Stomach (tissue), 9 donors: ENCODE data around the gene VWA8. TPM values are rescaled to one million over a fixed set of nuclear protein-coding genes. Genes with fewer than 3 reads are reported as not detected.
"Not testable (repeated sequence)": the region's sequence is repeated elsewhere in the genome, so short reads cannot be mapped to it uniquely, and the experiment has no call there.

Experiments
- DNase-seq, 2 donors: peaks; one replicate each; pipeline versions ENCODE4 v3.0.0 to v3.0.0-alpha.2; 2013 to 2019
- H3K27ac ChIP-seq, 5 donors: fragments of 200-600 bp in 4 of 5; sonication (generic) in 4 of 5; one replicate each; pipeline ENCODE4 v1.5.1; 2013 to 2019; ENCODE audit warnings: mild to moderate bottlenecking in 1 of 5, moderate library complexity in 1 of 5
- H3K27me3 ChIP-seq, 3 donors: fragments of 200-600 bp; sonication (generic); one replicate each; pipeline ENCODE4 v1.5.1; 2017 to 2019; ENCODE audit warnings: mixed run types in 1 of 3
- H3K36me3 ChIP-seq, 4 donors: fragments of 200-600 bp; sonication (generic); 1 replicate in 3 of 4; 2 replicates in 1 of 4; pipeline ENCODE4 v1.5.1; 2016 to 2019
- H3K4me1 ChIP-seq, 4 donors: fragments of 200-600 bp; sonication (generic); one replicate each; pipeline ENCODE4 v1.5.1; 2016 to 2019
- H3K4me3 ChIP-seq, 4 donors: fragments of 200-600 bp; sonication (generic) in 3 of 4; one replicate each; pipeline ENCODE4 v1.5.1; 2016 to 2019; ENCODE audit warnings: mild to moderate bottlenecking in 1 of 4
- H3K9me3 ChIP-seq, 4 donors: fragments of 200-600 bp; sonication (generic); one replicate each; pipeline ENCODE4 v1.5.1; 2016 to 2019
- CTCF ChIP-seq, 7 experiments: fragments of 450-650 bp in 4 of 7; fragments of 200-600 bp in 3 of 7; sonication (generic) in 3 of 7; IDR thresholded peaks; one replicate each; pipeline ENCODE4 v1.5.1; 2016 to 2019; ENCODE audit warnings: antibody characterized with exemption in 7 of 7, control low read depth in 2 of 7, mild to moderate bottlenecking in 1 of 7
- EP300 ChIP-seq: sonication (generic); formaldehyde crosslinking; IDR thresholded peaks from one replicate; pipeline ENCODE4 v1.6.1; 2017; ENCODE audit warnings: antibody characterized with exemption
- POLR2A ChIP-seq, 4 donors: fragments of 450-650 bp; IDR thresholded peaks; one replicate each; pipeline ENCODE4 v1.6.1; 2016; ENCODE audit warnings: antibody characterized with exemption in 4 of 4, control low read depth in 2 of 4, mild to moderate bottlenecking in 1 of 4, moderate library complexity in 1 of 4
- POLR2AphosphoS5 ChIP-seq, 3 donors: sonication (generic); formaldehyde crosslinking; IDR thresholded peaks; one replicate each; pipeline ENCODE4 v1.6.1; 2016; ENCODE audit warnings: antibody characterized with exemption in 3 of 3
- WGBS, 5 donors: extraction: QIAGEN DNeasy Blood & Tissue Kit in 3 of 5; methylation state at CpG; one replicate each; pipeline versions ENCODE4 v1.1.5 to v1.1.7; 2013 to 2018; 5-methylcytosine and 5-hydroxymethylcytosine counted together
- intact Hi-C: fragments of 100-400 bp; cut with DNase I; formaldehyde crosslinking; loops from one replicate; pipeline ENCODE4 v1.15.1; 2023; ENCODE audit warnings: low total_unique reads
- polyA plus RNA-seq, 3 donors: library from polyadenylated mRNA; stranded (reverse); fragments of 200-250 nt; gene quantifications; one replicate each; pipeline ENCODE4 v1.2.3, GENCODE V29; 2013
- total RNA-seq, 5 donors: library from RNA; depleted of rRNA; stranded (reverse); fragments of >200 nt; gene quantifications; one replicate each; pipeline versions ENCODE4 v1.1.0 to v1.2.3, GENCODE V29; 2014 to 2016
- donor health status: healthy with polysubstance abuse.
- donor health status: Bipolar disorder and iron deficiency.
- donor health status: healthy.

The VWA8 gene
- total and polyA plus RNA-seq, 8 donors, result 3.3 to 99.2 (median 25.4) TPM

DNA sequence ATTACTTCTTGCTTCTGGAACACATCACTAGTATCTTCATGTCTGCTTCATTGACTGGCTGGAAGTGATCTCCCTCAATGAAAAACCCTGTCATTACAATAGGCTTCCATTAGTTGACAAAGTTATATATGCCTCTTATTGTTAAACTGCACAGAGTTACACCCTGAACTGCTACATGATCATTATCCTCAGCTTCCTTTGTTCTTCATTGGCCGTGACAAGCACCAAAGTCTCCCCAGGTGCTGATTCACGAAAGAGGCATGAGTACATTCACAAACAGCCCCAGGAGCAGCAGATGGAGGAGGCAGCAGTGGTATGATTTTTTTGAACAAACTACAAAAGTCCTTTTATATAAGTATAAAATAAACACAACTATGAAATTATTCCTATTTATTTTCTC, 51.4 kb downstream of the VWA8 start:
- peaks cover 0 to 21% (median 18%) of the 10 kb centered on the region in 4 donors for H3K36me3 ChIP-seq
- 81 to 92% (median 86%) methylated on average over 2 of the region's 2 CpGs for WGBS, 5 donors
- no peak overlapping the region for H3K4me3 ChIP-seq
- peaks cover 0 to 13% (median 2%) of the 10 kb centered on the region in 4 donors for H3K4me1 ChIP-seq
- intact Hi-C loops, result loop anchor here (10.0 kb wide), 1 partner anchor 205 kb away; no protein-coding TSS in a partner anchor
- no peak for DNase-seq
- TF ChIP-seq CTCF (IDR thresholded peaks at IDR 0.05) (no peak), POLR2AphosphoS5 (IDR thresholded peaks at IDR 0.05) (no peak), EP300 (no peak), POLR2A (IDR thresholded peaks at IDR 0.05) (no peak)
- no peaks in the 10 kb centered on the region for H3K27me3 ChIP-seq
- no peak overlapping the region for H3K27ac ChIP-seq
- no peaks in the 10 kb centered on the region for H3K9me3 ChIP-seq

GRCh38 chr13:41905600-41906254, 55.2 kb downstream of the VWA8 start:
- Histone ChIP-seq H3K27ac (no peak overlapping the region), H3K36me3 (peaks cover 0 to 26% (median 20%) of the 10 kb centered on the region in 4 donors), H3K27me3 (no peaks in the 10 kb centered on the region), H3K4me3 (no peak overlapping the region), H3K9me3 (no peaks in the 10 kb centered on the region), H3K4me1 (no peaks in the 10 kb centered on the region)
- TF ChIP-seq CTCF (IDR thresholded peaks at IDR 0.05), result peak in 4 of 7 experiments; percentile 31 to 58 (median 44)
- no peak for TF ChIP-seq POLR2AphosphoS5 (IDR thresholded peaks at IDR 0.05)
- no peak for TF ChIP-seq EP300
- TF ChIP-seq POLR2A (IDR thresholded peaks at IDR 0.05), result no peak
- WGBS, 5 donors, result 48 to 51% (median 49%) methylated on average over 2 of the region's 2 CpGs
- intact Hi-C loops, result loop anchor here (10.0 kb wide), 1 partner anchor 209 kb away; no protein-coding TSS in a partner anchor
- peak in 1 of 2 donors; percentile 41 for DNase-seq

DNA sequence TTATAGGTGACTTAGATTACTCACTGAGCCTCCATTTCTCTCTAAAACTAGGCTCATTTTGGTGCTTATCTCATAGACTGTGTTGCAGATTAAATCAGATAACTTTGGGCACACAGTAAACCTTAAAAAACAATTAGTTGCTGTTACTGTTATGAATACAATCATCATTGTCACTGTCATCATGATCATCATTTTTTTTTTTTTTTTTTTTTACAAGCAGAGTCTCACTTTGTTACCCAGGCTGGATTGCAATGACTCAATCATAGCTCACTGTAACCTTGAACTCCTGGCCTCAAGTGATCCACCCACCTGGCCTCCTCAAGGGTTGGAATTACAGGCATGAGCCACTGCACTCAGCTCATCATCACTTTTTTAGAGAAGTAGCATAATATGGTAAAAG, 60.0 kb downstream of the VWA8 start:
- Histone ChIP-seq H3K4me1 (no peaks in the 10 kb centered on the region), H3K27ac (no peak overlapping the region), H3K9me3 (no peaks in the 10 kb centered on the region), H3K36me3 (peaks cover 0 to 19% (median 3%) of the 10 kb centered on the region in 4 donors), H3K27me3 (no peaks in the 10 kb centered on the region), H3K4me3 (no peak overlapping the region)
- TF ChIP-seq CTCF (IDR thresholded peaks at IDR 0.05) (no peak), EP300 (no peak), POLR2A (IDR thresholded peaks at IDR 0.05) (no peak), POLR2AphosphoS5 (IDR thresholded peaks at IDR 0.05) (no peak)
- intact Hi-C loops, result loop anchor here (10.0 kb wide), 1 partner anchor 214 kb away; no protein-coding TSS in a partner anchor
- DNase-seq, result no peak

- H3K9me3 ChIP-seq, intact Hi-C loops, DNase-seq, H3K4me1 ChIP-seq, H3K27me3 ChIP-seq, H3K4me3 ChIP-seq, H3K27ac ChIP-seq: not testable (repeated sequence)
- peaks cover 0 to 16% (median 1%) of the 10 kb centered on the region in 4 donors for H3K36me3 ChIP-seq
- 95 to 100% (median 98%) methylated on average over 2 to 14 of the region's 24 CpGs for WGBS, 5 donors
Observed at GRCh38 chr13:41898411-41898810, 62.5 kb downstream of the VWA8 start.

DNA sequence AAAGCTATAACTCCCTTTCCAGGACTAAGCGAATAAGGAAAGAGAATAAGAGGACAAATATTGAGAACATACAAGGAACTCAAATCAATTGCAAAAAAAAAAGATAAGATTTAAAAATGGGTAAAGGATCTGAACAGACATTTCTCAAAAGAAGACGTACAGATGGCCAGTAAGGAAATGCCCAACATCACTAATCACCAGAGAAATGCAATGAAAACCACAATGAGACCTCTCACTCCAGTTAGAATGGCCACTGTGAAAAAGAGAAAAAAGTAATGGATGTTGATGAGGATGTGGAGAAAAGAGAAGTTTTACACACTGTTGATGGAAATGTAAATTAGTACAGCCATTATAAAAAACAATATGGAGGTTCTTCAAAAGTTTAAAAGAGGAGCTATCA, 63.8 kb downstream of the VWA8 start:
- 92 to 96% (median 94%) methylated on average over 2 of the region's 2 CpGs for WGBS, 5 donors
- DNase-seq, result no peak
- no peak for TF ChIP-seq EP300
- no peak for TF ChIP-seq POLR2A (IDR thresholded peaks at IDR 0.05)
- no peak for TF ChIP-seq CTCF (IDR thresholded peaks at IDR 0.05)
- TF ChIP-seq POLR2AphosphoS5 (IDR thresholded peaks at IDR 0.05), result no peak
- Histone ChIP-seq H3K27me3 (no peaks in the 10 kb centered on the region), H3K4me1 (no peaks in the 10 kb centered on the region), H3K9me3 (no peaks in the 10 kb centered on the region), H3K4me3 (no peak overlapping the region), H3K27ac (no peak overlapping the region), H3K36me3 (peaks cover 0 to 14% (median 0%) of the 10 kb centered on the region in 4 donors)
- intact Hi-C loops, result no loop called here
